NCI-H2227 (cell line): ENCODE data around the gene LEFTY1.
A peak's percentile ranks its signal among the peaks of the same experiment; 100 is the strongest.
"Not testable (repeated sequence)": the region's sequence is repeated elsewhere in the genome, so short reads cannot be mapped to it uniquely, and the experiment has no call there.

Experiments
- DNase-seq: peaks from one replicate; lab custom pipeline; 2025; ENCODE audit not compliant: unreplicated experiment; lab: John Stamatoyannopoulos, UW

The LEFTY1 gene

GRCh38 chr1:225850370-225850769 is 38.6 kb downstream of the LEFTY1 start:
- DNase-seq, result no peak

- DNase-seq, result no peak
Observed at GRCh38 chr1:225849925-225850324, 39.0 kb downstream of the LEFTY1 start.

GRCh38 chr1:225848030-225848955 is 40.7 kb downstream of the LEFTY1 start:
- DNase-seq, result no peak

GRCh38 chr1:225847610-225848009 is 41.3 kb downstream of the LEFTY1 start:
- no peak for DNase-seq

- no peak for DNase-seq
Observed at GRCh38 chr1:225846331-225847310, 42.3 kb downstream of the LEFTY1 start.

GRCh38 chr1:225845571-225846259 is 43.2 kb downstream of the LEFTY1 start:
- DNase-seq, result peak; percentile 73

GRCh38 chr1:225845097-225845496 is 43.8 kb downstream of the LEFTY1 start:
- DNase-seq, result no peak

GRCh38 chr1:225844236-225845061 is 44.5 kb downstream of the LEFTY1 start:
- no peak for DNase-seq

GRCh38 chr1:225843426-225843795 is 45.5 kb downstream of the LEFTY1 start:
- no peak for DNase-seq

GRCh38 chr1:225842788-225843425 is 46.0 kb downstream of the LEFTY1 start:
- DNase-seq, result no peak

GRCh38 chr1:225842074-225842473 is 46.9 kb downstream of the LEFTY1 start:
- DNase-seq, result no peak

GRCh38 chr1:225840713-225841112 is 48.2 kb downstream of the LEFTY1 start:
- DNase-seq, result no peak

GRCh38 chr1:225840223-225840610 is 48.7 kb downstream of the LEFTY1 start:
- DNase-seq, result no peak

GRCh38 chr1:225838793-225839192 is 50.2 kb downstream of the LEFTY1 start:
- no peak for DNase-seq

- not testable (repeated sequence) for DNase-seq
Observed at GRCh38 chr1:225836296-225836695, 52.6 kb downstream of the LEFTY1 start.
